ENCODE results near the gene ADAMTS17.

Gene ADAMTS17

GRCh38 chr15:100256970-100257650 lies 84.7 kb downstream of the ADAMTS17 start:
- Histone ChIP-seq H3K4me2 (ENCODE audit: low read depth, low read length, poor library complexity, severe bottlenecking) (no peak overlapping the region), H3K9me3 (ENCODE audit: insufficient read depth, low read depth, low read length) (peaks cover 3% of the 10 kb centered on the region; the same call in 1 of the 2 replicates), H4K20me1 (ENCODE audit: insufficient read depth, low read length, poor library complexity, severe bottlenecking) (no peaks in the 10 kb centered on the region), H3K79me2 (ENCODE audit: insufficient read depth, low read length) (no peaks in the 10 kb centered on the region), H3K9ac (ENCODE audit: low read depth, low read length, poor library complexity, severe bottlenecking) (no peak overlapping the region), H3K4me1 (ENCODE audit: insufficient read depth, low read length, poor library complexity, severe bottlenecking) (peaks cover 10% of the 10 kb centered on the region), H3K9me2 (replicated peaks; ENCODE audit: low read depth, low read length) (no peaks in the 10 kb centered on the region), H3K27me3 (ENCODE audit: insufficient read depth, low read length, poor library complexity, severe bottlenecking) (no peaks in the 10 kb centered on the region), H3F3A (ENCODE audit: low read depth) (no peaks in the 10 kb centered on the region), H2AFZ (ENCODE audit: low read length) (no peak overlapping the region), H3K4me3 (ENCODE audit: low read length, poor library complexity, severe bottlenecking) (no peak overlapping the region), H3K36me3 (ENCODE audit: insufficient read depth, low read length) (no peaks in the 10 kb centered on the region; the same call in 1 of the 2 replicates)
- no peak for TF ChIP-seq CTCF (conservative IDR thresholded peaks at IDR 0.05; ENCODE audit: low read length)
- TF ChIP-seq EZH2phosphoT487 (IDR thresholded peaks at IDR 0.05; ENCODE audit: borderline replicate concordance) = no peak

GRCh38 chr15:100256101-100256969 lies 85.4 kb downstream of the ADAMTS17 start:
- H3F3A ChIP-seq (ENCODE audit: low read depth) = no peaks in the 10 kb centered on the region
- H3K4me2 ChIP-seq (ENCODE audit: low read depth, low read length, poor library complexity, severe bottlenecking) = no peak overlapping the region
- H3K4me3 ChIP-seq (ENCODE audit: low read length, poor library complexity, severe bottlenecking) = no peak overlapping the region
- TF ChIP-seq CTCF (conservative IDR thresholded peaks at IDR 0.05; ENCODE audit: low read length) = no peak
- TF ChIP-seq EZH2phosphoT487 (IDR thresholded peaks at IDR 0.05; ENCODE audit: borderline replicate concordance) = no peak
- peaks cover 3% of the 10 kb centered on the region; the same call in 1 of the 2 replicates for H3K9me3 ChIP-seq (ENCODE audit: insufficient read depth, low read depth, low read length)
- H2AFZ ChIP-seq (ENCODE audit: low read length) = no peak overlapping the region
- H3K9ac ChIP-seq (ENCODE audit: low read depth, low read length, poor library complexity, severe bottlenecking) = no peak overlapping the region
- no peaks in the 10 kb centered on the region for H3K27me3 ChIP-seq (ENCODE audit: insufficient read depth, low read length, poor library complexity, severe bottlenecking)
- H3K4me1 ChIP-seq (ENCODE audit: insufficient read depth, low read length, poor library complexity, severe bottlenecking) = peaks cover 10% of the 10 kb centered on the region
- no peaks in the 10 kb centered on the region for H3K9me2 ChIP-seq (replicated peaks; ENCODE audit: low read depth, low read length)
- no peaks in the 10 kb centered on the region; the same call in 1 of the 2 replicates for H3K36me3 ChIP-seq (ENCODE audit: insufficient read depth, low read length)
- H4K20me1 ChIP-seq (ENCODE audit: insufficient read depth, low read length, poor library complexity, severe bottlenecking) = no peaks in the 10 kb centered on the region
- no peaks in the 10 kb centered on the region for H3K79me2 ChIP-seq (ENCODE audit: insufficient read depth, low read length)

- Histone ChIP-seq H3K36me3 (ENCODE audit: insufficient read depth, low read length) (no peaks in the 10 kb centered on the region; the same call in 1 of the 2 replicates), H3K79me2 (ENCODE audit: insufficient read depth, low read length) (no peaks in the 10 kb centered on the region), H3K4me3 (ENCODE audit: low read length, poor library complexity, severe bottlenecking) (no peak overlapping the region), H3K9me2 (replicated peaks; ENCODE audit: low read depth, low read length) (no peaks in the 10 kb centered on the region), H3K9ac (ENCODE audit: low read depth, low read length, poor library complexity, severe bottlenecking) (no peak overlapping the region), H4K20me1 (ENCODE audit: insufficient read depth, low read length, poor library complexity, severe bottlenecking) (no peaks in the 10 kb centered on the region), H3K9me3 (ENCODE audit: insufficient read depth, low read depth, low read length) (peaks cover 3% of the 10 kb centered on the region; the same call in 1 of the 2 replicates), H3F3A (ENCODE audit: low read depth) (no peaks in the 10 kb centered on the region), H3K27me3 (ENCODE audit: insufficient read depth, low read length, poor library complexity, severe bottlenecking) (no peaks in the 10 kb centered on the region), H3K4me1 (ENCODE audit: insufficient read depth, low read length, poor library complexity, severe bottlenecking) (peaks cover 10% of the 10 kb centered on the region), H2AFZ (ENCODE audit: low read length) (no peak overlapping the region), H3K4me2 (ENCODE audit: low read depth, low read length, poor library complexity, severe bottlenecking) (no peak overlapping the region)
- TF ChIP-seq CTCF (conservative IDR thresholded peaks at IDR 0.05; ENCODE audit: low read length) (no peak), EZH2phosphoT487 (IDR thresholded peaks at IDR 0.05; ENCODE audit: borderline replicate concordance) (no peak)
Observed at GRCh38 chr15:100255644-100256043, 86.1 kb downstream of the ADAMTS17 start.
